ENCODE data around the gene NAT14. TPM values are rescaled to one million over a fixed set of nuclear protein-coding genes. Genes with fewer than 3 reads are reported as not detected.

NAT14 gene
- total RNA-seq, 2 experiments from 2014 or later, result 28.3 to 29.1 TPM

- DNase-seq (ENCODE audit: low spot score), result no peak
- no peaks in the 10 kb centered on the region for H3K9me3 ChIP-seq (ENCODE audit: low read length)
- no peak overlapping the region for H2AFZ ChIP-seq (ENCODE audit: low read length)
- no peak overlapping the region for H3K4me2 ChIP-seq (ENCODE audit: low read length)
- ChIA-PET CTCF (ENCODE audit: unreplicated experiment) (no interaction called here), POLR2A (no interaction called here)
- H3K27ac ChIP-seq (ENCODE audit: low read depth, low read length, poor library complexity, severe bottlenecking), result no peak overlapping the region
- peaks cover 19% of the 10 kb centered on the region for H3K4me1 ChIP-seq (ENCODE audit: insufficient read depth, low read length, poor library complexity, severe bottlenecking)
- no peaks in the 10 kb centered on the region for H3K9me2 ChIP-seq (ENCODE audit: insufficient read depth, low read length)
- H3K4me3 ChIP-seq (ENCODE audit: low read depth, low read length, poor library complexity, severe bottlenecking), result no peak overlapping the region
- TF ChIP-seq EZH2phosphoT487 (IDR thresholded peaks at IDR 0.05; ENCODE audit: borderline replicate concordance, low read depth, low read length), result no peak
- TF ChIP-seq CTCF (conservative IDR thresholded peaks at IDR 0.05; ENCODE audit: low read length), result no peak
- no peaks in the 10 kb centered on the region for H3K36me3 ChIP-seq (ENCODE audit: insufficient read depth, low read length)
- H4K20me1 ChIP-seq (ENCODE audit: insufficient read depth, low read length), result no peaks in the 10 kb centered on the region
- no TSS peak for BruUV-seq (replicated peaks)
- H3K79me2 ChIP-seq (ENCODE audit: insufficient read depth, low read depth, low read length), result peaks cover 8% of the 10 kb centered on the region; the same call in 1 of the 2 replicates
- intact Hi-C loops (cut with micrococcal nuclease; ENCODE audit: unreplicated experiment), result no loop called here
Observed at GRCh38 chr19:55464039-55464661, 20.8 kb upstream of the NAT14 start.

GRCh38 chr19:55464662-55465054 is 20.3 kb upstream of the NAT14 start, which contains the start of gene C19orf85:
C19orf85 (minus strand) TSS chr19:55464751; CDS start chr19:55464554, 197 bp downstream.
- Histone ChIP-seq H4K20me1 (ENCODE audit: insufficient read depth, low read length) (no peaks in the 10 kb centered on the region), H3K9me2 (ENCODE audit: insufficient read depth, low read length) (no peaks in the 10 kb centered on the region), H3K4me3 (ENCODE audit: low read depth, low read length, poor library complexity, severe bottlenecking) (no peak within 1 kb of the TSS), H2AFZ (ENCODE audit: low read length) (no peak within 1 kb of the TSS), H3K4me2 (ENCODE audit: low read length) (no peak within 1 kb of the TSS), H3K36me3 (ENCODE audit: insufficient read depth, low read length) (no peaks in the 10 kb centered on the region), H3K9me3 (ENCODE audit: low read length) (no peaks in the 10 kb centered on the region), H3K27ac (ENCODE audit: low read depth, low read length, poor library complexity, severe bottlenecking) (no peak within 1 kb of the TSS), H3K4me1 (ENCODE audit: insufficient read depth, low read length, poor library complexity, severe bottlenecking) (peaks cover 19% of the 10 kb centered on the region), H3K79me2 (ENCODE audit: insufficient read depth, low read depth, low read length) (peaks cover 8% of the 10 kb centered on the region; the same call in 1 of the 2 replicates)
- ChIA-PET CTCF (ENCODE audit: unreplicated experiment) (no interaction called here), POLR2A (no interaction called here)
- no peak for TF ChIP-seq CTCF (conservative IDR thresholded peaks at IDR 0.05; ENCODE audit: low read length)
- no peak for TF ChIP-seq EZH2phosphoT487 (IDR thresholded peaks at IDR 0.05; ENCODE audit: borderline replicate concordance, low read depth, low read length)
- no peak for DNase-seq (ENCODE audit: low spot score)
- BruUV-seq (replicated peaks), result no TSS peak
- intact Hi-C loops (cut with micrococcal nuclease; ENCODE audit: unreplicated experiment), result no loop called here

- Histone ChIP-seq H3K27ac (ENCODE audit: low read depth, low read length, poor library complexity, severe bottlenecking) (no peak overlapping the region), H3K9me2 (ENCODE audit: insufficient read depth, low read length) (no peaks in the 10 kb centered on the region), H4K20me1 (ENCODE audit: insufficient read depth, low read length) (no peaks in the 10 kb centered on the region), H3K36me3 (ENCODE audit: insufficient read depth, low read length) (no peaks in the 10 kb centered on the region), H3K79me2 (ENCODE audit: insufficient read depth, low read depth, low read length) (peaks cover 2% of the 10 kb centered on the region; the same call in 1 of the 2 replicates), H2AFZ (ENCODE audit: low read length) (no peak overlapping the region), H3K9me3 (ENCODE audit: low read length) (no peaks in the 10 kb centered on the region), H3K4me2 (ENCODE audit: low read length) (no peak overlapping the region), H3K4me3 (ENCODE audit: low read depth, low read length, poor library complexity, severe bottlenecking) (no peak overlapping the region), H3K4me1 (ENCODE audit: insufficient read depth, low read length, poor library complexity, severe bottlenecking) (peaks cover 13% of the 10 kb centered on the region)
- CTCF ChIA-PET (ENCODE audit: unreplicated experiment), result no interaction called here
- no peak for DNase-seq (ENCODE audit: low spot score)
- intact Hi-C loops (cut with micrococcal nuclease; ENCODE audit: unreplicated experiment), result no loop called here
- POLR2A ChIA-PET, result interaction anchor here (0.6 kb wide), 1 partner anchor 57 kb away, joined by 4 read pairs; no protein-coding TSS in a partner anchor
- no peak for TF ChIP-seq EZH2phosphoT487 (IDR thresholded peaks at IDR 0.05; ENCODE audit: borderline replicate concordance, low read depth, low read length)
- no peak for TF ChIP-seq CTCF (conservative IDR thresholded peaks at IDR 0.05; ENCODE audit: low read length)
- no TSS peak for BruUV-seq (replicated peaks)
Observed at GRCh38 chr19:55465460-55466240, 19.3 kb upstream of the NAT14 start.

Data from OCI-LY7 (cell line).